Measurements from ENCODE around the gene ERFE.

The ERFE gene

GRCh38 chr2:238126775-238127164 is 32.0 kb upstream of the ERFE start:
- DNase-seq: no peak

- no peak for DNase-seq
These were observed 31.4 kb upstream of the ERFE start for GRCh38 chr2:238127165-238128060.

- no peak for DNase-seq
These were observed 30.7 kb upstream of the ERFE start for GRCh38 chr2:238128061-238128440.

- DNase-seq: no peak
These were observed 30.2 kb upstream of the ERFE start for GRCh38 chr2:238128534-238129001.

- DNase-seq: no peak
These were observed 29.4 kb upstream of the ERFE start for GRCh38 chr2:238129166-238130010.

- no peak for DNase-seq
These were observed 28.6 kb upstream of the ERFE start for GRCh38 chr2:238130111-238130695.

GRCh38 chr2:238130696-238131628 is 27.8 kb upstream of the ERFE start:
- DNase-seq: no peak

- no peak for DNase-seq
These were observed 26.9 kb upstream of the ERFE start for GRCh38 chr2:238131761-238132462.

GRCh38 chr2:238132463-238133450 is 26.0 kb upstream of the ERFE start:
- DNase-seq: no peak

- no peak for DNase-seq
These were observed 25.0 kb upstream of the ERFE start for GRCh38 chr2:238133499-238134392.

GRCh38 chr2:238134393-238134785 is 24.4 kb upstream of the ERFE start:
- DNase-seq: no peak

GRCh38 chr2:238135601-238136150 is 23.1 kb upstream of the ERFE start:
- DNase-seq: no peak

- no peak for DNase-seq
These were observed 21.8 kb upstream of the ERFE start for GRCh38 chr2:238136820-238137537.

- DNase-seq: no peak
These were observed 20.9 kb upstream of the ERFE start for GRCh38 chr2:238137885-238138284.

GRCh38 chr2:238138331-238139195 is 20.2 kb upstream of the ERFE start, which contains the start of gene KLHL30:
TSS of gene KLHL30 (plus strand) at chr2:238138668. CDS start at chr2:238140755, 2,087 bp downstream.
- no peak for DNase-seq

- DNase-seq: no peak
These were observed 19.4 kb upstream of the ERFE start for GRCh38 chr2:238139196-238140039.
